H4 (cell line): ENCODE measurements around the gene MAGI2. TPM values are rescaled to one million over a fixed set of nuclear protein-coding genes. Genes with fewer than 3 reads are reported as not detected.

Experiments used
- DNase-seq: peaks from one replicate; pipeline ENCODE4 v3.0.0-alpha.2; 2015; ENCODE audit warnings: low spot score
- total RNA-seq: library from RNA; depleted of rRNA; stranded (reverse); fragments of >200 nt; shearing (Covaris generic); gene quantifications from 2 replicates; pipeline ENCODE4 v1.2.3, GENCODE V29; 2014; rRNA removed

The MAGI2 gene
- 1.1 and 1.8 TPM in 2 replicates for total RNA-seq

DNA sequence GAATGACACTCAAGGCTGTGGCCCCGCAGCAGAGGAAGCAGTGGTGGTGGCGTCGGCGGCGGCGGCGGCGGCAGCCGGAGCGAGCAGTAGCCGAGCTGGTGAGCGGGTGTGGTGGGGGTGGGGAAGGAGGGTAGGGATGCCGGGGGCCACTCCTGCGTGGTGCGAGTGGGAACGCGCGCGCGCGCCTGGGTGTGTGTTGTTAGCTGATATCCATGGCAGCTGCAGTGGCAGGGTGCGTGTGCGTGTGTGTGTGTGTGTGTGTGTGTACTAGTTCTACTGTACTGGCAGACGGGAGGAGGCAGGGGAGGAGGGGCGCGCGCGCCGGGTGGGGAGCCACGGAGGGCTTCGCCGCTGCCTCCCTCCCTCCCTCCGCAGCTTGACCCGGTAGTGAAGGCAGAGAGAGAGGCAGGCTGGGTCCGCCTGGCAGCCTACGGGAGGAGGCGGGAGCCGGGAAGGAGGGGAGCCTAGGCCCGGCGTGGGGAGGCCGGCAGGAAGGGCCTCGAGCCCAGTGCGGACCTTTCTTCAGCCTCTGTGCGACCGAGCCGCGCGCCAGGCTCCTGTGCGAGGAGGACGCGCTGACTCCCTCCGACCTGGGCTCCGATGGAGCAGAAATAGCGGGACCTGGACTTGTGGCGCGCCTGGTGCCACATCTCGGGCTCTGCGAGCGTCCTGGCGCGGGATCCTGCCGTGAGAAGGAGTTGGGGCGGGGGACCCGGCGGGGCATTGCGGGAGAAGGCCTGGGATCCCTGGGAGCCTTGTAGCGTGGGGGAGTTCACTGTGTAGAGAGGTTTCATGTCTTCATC, at the start of gene MAGI2:
MAGI2 (minus strand) TSS at position 110 of the 803 bp plus-strand sequence. CDS start 347 bp downstream, outside the sequence.
- peak; percentile 37 for DNase-seq

DNA sequence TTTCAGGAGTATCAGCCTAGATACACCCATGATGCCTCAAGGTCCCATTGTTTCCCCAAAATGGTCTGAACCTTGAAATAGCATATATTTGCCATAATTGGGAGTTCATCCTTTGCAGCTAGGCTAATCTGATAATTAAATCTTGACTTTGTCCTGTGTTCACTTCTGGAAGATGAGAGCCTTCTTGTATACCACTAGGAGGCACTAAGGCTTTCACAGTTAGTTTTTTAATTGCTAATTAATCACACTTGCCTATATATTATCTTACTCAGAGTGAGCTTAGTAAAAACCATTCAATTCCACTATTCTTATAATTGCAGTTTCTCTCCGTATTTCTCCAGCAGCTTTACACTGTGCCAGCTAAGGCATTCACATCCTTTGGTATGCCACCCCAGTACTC, 48.7 kb upstream of the MAGI2 start:
- DNase-seq: no peak

DNA sequence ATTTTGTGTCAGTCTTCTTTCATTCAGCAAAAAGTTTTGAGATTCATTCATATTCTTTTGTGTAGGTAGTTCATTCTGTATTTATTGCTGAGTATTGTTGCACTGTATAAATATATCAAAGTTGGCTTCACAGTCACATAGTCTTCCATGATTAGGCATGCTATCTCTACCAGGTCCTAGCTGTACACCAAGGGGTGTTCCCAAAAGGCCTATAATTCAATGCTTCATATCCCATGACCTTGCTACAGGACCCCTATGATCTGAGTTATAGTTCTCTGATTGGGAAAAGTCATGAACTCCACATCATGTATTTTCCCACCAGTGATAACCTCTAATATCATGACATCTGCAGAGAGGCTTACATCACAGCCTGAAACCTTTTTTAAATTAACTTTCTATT, 47.3 kb upstream of the MAGI2 start:
- no peak for DNase-seq

DNA sequence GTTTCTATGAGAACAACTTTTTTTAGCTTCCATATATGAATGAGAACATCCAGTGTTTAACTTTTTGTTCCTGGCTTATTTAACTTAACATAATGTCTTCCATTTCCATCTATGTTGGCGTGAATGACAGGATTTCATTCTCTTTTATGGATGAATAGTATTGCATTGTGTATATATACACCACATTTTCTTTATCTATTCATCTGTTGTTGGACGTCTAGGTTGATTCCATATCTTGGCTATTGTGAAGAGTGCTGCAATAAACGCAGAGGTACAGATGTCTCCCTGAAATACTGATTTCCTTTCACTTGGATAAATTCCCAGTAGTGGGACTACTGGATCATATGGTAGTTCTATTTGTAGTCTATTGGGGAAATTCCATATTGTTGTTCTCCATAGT, 44.3 kb upstream of the MAGI2 start:
- no peak for DNase-seq

DNA sequence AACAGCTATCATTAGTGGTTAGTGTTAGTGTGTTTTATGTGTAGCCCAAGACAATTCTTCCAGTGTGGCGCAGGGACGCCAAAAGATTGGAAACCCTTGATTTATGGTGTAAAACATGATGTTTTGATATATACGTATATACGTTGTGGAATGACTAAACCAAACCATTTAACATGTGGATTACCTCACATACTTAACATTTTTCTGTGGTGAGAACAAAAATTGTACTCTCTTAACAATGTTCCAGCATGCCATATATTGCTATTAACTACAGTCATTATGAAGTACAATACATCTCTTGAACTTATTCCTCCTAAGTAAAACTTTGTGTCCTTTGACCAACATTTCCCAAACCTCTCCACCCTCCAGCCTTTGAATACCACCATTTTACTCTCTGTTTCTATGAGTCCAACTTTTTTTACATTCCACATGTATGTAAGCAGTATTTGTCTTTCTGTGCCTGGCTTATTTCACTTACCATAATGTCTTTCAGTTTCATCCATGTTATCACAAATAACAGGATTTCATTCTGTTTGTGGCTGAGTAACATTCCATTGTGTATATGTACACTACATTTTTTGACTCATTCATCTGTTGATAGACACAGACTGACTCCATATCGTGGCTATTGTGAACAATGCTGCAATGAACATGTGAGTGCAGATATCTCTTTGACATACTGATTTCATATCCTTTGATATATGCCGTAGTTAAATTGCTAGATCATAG, 42.2 kb upstream of the MAGI2 start:
- peak; percentile 76 for DNase-seq

DNA sequence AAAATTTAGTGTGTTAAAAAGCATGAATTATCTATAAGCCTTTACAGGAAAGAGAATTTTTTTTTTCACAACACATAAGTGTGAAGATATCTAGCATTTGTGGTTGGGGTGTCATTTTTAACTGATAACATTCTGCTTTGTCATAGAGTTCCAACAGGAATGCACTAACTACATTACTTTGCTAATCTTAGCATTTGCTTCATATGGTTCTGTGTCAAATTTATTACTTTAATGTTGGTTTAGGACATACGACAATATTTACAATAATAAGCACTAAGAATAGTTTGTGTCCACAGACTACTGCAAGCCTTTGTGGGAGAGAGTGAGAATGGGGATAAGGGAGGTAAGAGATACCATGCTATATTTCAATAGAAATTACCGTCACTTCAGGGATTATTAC, 40.6 kb upstream of the MAGI2 start:
- DNase-seq: no peak

DNA sequence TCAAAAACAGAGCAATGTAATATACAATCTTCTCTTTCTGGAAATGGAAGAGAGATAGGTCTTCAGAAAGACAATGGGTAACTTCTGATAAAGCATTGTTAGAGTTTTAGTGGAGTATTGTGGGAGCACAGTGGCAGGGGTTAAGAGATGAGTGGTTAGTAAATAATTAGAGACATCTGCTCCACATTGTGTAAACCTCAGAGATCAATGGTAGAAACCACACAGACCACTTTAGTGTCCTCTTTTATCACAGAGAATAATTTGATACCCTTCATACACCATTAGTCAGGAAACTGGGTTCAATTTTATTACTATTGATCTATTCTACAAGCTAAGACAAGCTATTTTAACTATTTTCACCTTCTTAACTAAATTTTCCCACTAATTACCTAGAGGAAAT, 35.9 kb upstream of the MAGI2 start:
- no peak for DNase-seq

DNA sequence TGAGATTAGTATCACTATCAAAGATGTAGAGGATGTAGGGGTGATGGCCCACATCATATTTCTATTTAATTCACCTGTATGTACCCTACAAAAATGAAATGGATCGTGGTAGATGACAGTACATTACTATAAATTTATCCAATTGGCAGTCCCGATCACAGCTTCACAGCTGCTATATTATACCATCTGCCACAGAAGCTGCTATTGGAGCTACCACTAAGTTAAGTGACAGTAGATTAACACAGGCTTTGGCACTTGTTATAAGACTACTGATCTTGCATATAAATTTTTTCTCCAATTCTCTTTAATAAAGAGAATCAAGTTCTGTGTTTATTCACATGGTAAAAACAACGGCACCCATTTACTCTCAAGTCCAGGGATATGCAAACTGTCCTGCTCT, 24.9 kb upstream of the MAGI2 start:
- DNase-seq: no peak

DNA sequence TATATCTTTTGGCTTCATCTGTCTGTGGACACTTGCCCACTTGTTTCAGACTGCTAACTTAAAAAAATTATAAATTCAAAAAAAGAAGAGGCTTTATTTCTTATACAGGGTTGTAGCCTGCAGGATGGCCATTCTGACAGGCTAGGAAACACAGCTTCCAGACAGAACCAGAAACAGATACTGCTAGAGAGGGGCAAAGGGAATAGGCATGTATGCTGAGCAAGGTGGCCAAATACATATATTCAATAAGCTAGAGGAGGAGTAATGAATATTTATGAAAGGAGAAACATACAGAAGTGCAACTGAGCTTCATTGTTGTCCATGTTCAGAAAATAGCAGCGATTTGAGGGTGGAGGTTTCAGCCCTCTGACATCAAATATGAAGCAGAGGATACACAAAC, 22.0 kb upstream of the MAGI2 start:
- no peak for DNase-seq

DNA sequence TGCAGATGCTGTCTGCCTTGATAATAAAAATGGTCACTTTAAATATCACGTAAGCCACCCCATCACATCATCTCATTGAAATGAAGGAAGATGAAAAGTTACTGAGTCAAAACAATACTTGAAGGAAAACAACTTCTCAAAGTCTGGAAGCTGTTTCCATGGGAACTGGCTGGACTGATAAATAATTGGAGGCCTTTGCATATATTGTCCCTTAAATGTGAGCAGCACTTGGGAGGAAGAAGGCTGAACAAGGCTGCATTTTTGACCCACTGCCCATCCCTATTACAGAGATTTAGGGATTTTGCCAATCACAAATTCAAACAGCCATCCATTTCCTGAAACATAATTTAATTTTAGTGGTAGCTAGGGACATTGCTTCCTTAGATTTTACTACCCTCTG, 18.2 kb upstream of the MAGI2 start:
- DNase-seq: no peak

DNA sequence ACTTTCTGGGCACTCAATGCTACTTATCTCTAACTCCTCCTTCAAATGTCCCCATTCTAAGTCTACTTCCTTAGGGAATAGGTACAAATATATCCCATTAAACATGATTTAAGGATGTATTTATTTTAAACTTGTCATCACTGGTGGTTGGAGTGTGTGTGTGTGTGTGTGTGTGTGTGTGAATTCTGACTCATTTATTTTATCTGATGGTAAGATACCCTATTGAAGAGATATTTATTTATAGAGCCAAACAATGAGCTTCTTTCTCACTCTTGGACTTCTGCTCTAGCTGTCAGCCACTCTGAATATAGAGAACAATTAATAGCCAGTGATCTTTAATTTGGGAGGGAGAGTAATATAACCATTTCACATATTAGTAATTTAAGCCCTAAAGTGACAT, 17.8 kb upstream of the MAGI2 start:
- no peak for DNase-seq

DNA sequence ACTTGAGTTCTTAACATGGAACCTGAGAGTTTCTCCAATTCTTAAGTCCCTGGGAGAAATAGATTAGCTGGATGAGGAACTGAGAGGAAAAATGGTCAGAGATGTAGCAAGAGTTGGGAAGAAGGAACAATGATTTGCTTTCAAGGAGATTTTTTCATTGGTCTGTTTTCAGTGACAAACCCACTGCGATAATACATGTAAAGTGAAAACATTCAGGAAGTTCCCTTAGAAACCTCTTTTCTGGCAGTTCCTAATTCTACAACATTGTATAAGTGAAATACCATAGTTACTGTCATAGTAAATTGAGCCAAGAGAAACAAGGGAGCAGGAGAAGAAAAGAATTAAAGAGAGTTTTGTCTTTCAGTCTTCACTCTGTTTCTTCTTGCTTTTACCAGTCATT, 12.1 kb upstream of the MAGI2 start:
- DNase-seq: no peak

DNA sequence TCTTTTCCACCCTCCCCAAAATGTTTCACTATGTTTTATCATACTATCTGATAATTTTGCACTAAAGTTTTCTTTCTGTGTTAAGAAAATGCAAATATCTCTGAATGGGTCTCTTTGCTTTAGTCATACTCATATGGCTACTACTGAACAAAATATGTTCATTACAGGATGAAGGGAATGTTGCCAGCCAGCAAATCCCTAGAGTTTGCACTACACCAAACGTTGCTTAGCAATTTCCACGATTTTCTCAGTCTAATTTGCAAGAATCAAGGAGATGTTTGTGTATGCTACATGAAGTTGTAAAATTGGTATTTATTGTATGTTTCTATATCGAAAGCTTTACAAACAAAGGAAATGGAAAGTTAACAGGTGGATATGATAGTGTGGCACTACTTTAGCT, 10.6 kb upstream of the MAGI2 start:
- DNase-seq: no peak

DNA sequence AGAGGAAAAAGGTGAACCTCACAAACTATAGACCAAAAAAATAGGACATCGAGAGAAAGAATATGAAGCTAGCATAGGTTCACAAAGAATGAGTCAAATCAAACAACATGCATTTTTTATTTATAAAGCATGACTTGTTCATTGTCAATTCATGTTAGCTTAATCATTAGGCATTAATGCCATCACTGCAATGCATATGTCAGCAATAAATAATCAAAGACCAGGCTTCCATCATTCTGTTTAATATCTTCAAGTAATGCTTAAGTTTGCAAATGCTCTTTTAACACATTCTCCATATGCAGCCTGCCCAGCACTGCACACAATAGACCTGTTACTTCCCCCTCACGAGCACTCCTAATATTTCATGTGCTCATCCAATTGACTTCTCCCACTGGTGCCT, 8.9 kb upstream of the MAGI2 start:
- DNase-seq: no peak

DNA sequence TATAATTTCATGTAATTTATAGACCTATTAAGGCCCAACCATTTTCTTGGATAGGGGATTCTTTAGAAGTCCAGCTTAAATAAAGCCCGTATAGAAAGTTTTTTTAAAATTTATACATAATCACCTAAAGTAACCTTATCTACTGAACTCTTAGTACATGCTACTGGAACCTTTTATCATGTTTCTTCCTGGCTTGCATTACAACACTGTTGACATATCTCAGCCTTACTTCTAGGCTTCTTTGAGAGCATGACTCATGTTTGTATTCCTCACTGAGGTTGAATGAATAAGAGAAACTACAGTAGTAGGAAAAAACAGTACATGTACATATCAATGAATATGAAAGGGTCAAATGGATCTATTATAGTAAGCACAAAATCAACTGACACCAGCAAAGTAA, 8.2 kb upstream of the MAGI2 start:
- peak; percentile 27 for DNase-seq

DNA sequence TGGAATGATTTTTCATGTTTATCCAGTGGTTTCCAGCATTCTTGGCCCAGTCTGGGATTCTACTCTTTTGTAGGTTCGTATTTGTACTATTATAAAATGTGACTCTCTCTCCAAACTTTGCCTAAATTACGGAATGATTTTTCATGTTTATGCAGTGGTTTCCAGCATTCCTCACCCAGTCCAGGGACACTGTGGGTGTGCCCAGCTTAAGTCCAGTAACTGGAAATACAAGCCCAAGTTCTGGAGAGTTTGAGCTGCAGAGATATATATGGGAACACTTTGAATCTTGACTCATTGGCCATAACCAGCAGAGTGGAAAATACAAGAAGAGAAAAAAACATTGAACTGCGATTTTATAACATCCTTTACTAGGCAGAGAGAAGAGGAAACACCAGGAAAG, 5.9 kb upstream of the MAGI2 start:
- DNase-seq: no peak

DNA sequence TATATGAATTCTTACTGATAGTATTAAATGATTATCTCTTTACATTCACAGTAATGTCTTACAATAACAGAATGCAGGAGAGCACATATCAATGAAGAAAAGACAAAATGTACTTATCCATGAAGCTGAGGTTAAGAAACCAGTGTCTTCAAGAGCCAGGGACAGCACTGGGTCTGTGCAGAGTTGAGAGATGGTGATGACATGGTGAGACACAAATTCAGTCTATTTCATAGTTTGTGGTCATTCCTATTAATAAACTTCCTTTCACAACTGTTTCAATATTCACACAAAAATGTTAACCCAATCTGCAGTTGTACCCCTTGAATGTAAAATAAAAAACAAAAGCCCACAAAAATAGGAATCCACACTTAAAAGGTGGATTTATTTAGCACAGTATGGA, 5.3 kb upstream of the MAGI2 start:
- no peak for DNase-seq

DNA sequence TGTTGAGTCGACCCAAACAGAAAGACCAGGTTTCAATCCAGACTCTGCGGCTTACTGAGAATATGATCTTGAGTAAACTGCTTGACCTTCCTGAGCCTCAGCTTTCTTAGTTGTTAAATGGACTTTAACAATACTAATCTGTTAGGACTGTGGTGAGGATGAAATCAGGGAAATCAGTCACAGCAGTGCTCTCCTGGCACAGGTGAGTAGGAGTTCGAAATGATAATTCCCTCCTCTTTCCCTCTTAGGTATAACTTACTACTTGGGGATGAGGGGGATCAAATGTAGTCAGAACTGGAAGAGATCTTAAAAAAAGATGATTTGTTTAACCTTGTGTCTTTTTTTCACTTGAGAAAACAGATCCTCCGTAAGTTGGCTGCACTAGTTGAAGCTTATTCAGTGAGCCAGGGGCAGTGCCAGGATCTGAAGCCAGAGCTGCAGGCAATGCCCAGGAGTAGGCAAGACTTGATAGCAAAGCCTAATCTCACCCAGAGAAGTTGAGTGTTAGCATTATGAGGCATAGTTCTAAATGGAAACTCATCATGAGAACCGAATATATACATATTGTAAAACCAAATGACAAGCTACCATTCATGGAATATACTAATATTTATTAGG, 1.8 kb upstream of the MAGI2 start:
- DNase-seq: no peak

DNA sequence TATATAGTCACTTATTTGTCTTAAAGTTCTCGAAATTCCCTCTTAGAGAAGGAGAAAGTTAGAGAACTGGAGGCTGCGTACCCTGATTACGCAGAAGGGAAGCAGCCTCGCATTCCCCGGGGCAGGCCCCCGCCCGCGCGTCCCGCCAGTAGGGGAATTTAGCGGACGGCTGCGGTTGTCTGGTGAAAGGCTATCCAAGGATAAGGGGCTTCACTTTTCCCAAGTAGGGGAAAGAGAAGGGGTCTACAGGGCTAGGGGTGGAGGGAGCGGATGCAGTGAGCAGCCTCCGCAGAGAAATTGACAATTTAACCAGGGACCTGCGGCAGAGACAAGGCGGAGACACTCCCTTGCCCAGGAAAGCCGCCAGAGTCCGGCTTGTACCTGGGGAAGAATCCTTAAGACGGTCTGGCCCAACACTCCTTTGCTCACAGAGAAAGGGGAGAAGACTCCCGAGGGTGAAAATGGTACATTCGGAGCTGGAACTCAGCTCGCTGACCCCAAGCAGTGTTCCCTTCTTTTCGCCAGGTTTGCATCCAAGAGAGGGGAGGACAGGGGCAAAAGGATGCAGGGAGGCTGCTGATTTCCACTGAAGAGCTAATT, 994 bp upstream of the MAGI2 start:
- DNase-seq: no peak

DNA sequence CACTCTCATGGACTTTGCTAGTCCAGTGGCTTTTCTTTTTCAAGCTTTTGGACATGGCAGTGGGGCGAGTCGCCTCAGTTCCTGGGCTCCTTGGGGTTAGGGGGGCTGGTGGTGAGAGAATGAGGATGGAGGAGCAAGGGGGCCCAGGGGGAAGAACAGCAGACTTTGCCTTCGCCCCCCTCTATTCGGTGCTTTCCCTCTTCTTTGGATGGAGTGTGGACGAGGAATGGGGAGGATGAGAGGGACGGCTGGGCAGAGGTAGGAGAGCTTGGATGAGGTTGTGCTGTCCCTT, 255 bp downstream of the MAGI2 start:
- no peak for DNase-seq

DNA sequence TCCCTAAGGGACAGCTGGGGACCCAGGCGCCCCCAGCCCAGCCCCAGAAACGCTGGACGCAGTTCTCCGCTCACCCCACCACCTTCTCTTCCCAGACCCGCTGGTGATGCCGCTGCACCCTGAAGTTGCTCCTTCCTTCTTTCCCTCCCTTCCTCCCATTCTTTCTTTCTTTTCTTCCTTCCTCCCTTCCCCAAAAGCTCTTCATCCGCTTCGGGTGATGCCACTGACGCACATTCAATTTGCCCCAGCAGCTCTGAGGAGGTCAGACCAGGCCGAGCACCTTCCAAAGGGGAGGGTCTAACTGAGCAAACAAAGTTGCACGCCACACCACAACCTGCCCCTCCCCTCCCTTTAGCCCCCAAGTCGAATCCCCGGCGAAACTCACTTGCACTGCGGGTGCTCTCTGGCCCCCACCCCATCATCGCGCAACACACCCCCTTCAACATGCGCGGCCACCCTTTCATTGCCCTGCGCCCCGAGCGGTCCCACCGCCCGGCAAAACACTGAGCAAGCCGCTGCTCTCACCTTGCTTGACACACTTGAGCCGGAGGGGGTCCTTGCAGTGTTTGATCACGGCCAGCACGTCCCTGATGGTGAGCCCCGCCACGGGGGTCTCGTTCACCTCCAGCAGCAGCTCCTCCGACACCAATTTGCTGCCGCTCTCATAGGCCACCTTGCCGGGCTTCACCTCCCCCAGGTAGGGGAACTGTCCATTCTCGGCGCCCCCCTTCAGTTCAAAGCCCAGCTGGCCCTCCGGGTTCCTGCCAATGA, 787 bp downstream of the MAGI2 start:
- DNase-seq: peak; percentile 36

DNA sequence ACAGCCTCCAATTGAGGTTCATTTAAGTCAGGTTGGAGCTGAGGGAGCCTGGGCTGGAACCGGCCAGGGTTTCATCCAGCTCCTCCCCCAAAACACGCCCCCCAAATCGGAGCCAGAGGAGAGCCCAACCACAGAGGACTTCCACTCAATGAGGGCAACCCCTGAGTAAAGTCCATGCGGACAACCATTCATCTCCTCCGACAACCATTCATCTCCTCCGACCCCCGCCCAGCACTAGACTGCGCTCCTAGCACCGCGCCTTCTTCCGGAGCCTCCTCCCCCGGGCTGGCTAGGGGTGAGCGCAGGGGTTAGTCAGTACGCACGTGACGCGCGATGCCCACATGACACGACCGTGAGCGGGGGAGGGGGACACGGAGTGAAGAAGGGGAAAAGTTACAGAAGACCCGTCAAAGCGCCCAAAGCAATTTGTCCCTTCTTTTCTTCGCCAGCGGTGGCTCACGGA, 1.4 kb downstream of the MAGI2 start:
- peak; percentile 83 for DNase-seq
